GM18909 (cell line): ENCODE measurements around the gene CEP104.

ENCODE experiments used
- ATAC-seq: cut with Tn5 transposase; IDR thresholded peaks from one replicate; pipeline ENCODE4 v1.9.1; 2021; ENCODE audit warnings: mild to moderate bottlenecking; ENCODE audit not compliant: unreplicated experiment, poor library complexity

CEP104 gene

DNA sequence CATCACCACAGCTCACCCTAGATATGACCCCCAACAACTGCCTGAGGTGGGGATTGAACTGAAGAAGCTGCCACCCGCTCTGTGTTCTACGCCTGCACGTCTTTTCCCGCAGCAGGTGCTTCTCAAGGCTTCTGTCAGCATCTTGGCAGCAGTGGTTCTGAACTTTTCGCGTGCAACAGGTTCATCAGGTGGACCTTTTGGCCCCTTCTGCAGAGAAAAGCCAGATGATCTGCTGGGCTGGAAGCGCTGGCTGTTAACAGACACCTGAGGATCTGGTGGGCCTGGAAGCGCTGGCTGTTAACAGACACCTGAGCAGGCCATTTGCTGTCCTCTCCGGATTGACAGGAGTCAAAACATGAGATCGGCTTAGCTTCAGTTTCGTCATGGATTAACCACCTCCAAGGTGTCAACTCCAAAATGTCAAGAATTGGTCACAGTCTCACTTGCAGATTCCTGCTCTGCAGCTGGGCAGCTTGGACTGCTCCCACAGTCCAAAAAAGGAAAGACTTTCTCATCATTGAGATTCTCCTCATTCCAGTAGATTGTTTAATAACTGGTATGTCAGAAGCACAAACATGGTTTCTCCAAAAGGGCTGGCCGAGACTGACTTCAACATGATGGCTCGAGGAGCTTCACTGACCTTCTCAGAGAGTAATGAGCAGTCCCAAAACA is 38.4 kb upstream of the CEP104 start:
- no peak for ATAC-seq

DNA sequence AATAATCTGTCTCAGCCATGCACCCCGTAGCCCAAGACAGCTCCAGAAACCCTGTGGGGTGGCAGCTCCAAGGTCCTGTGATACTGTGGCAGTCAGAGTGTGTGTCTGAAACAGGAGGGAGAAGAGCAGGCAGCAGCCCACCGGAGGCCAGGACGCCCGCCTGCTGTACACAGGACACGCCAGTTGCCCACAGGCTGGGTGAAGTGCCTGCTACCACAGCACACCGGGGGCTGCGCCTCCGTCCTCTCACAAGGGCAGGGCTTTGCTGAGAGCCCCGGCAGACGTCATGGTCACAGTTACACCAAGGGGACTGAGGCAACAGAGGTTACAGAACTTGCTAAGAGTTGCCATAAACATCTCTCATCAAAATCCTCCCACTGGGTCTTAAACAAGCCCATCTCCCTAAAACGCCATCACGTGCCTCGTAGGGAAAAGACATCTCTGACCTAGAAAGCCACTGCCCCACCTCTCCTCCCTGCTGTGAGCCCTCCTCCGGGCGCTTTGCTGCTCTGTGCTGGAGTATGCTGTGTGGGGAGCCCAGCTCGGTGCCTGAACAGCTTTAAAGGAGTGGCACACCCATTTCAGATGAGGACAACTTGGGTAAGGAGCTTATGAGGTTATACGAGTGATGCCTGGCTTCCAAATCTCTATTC is 37.7 kb upstream of the CEP104 start:
- no peak for ATAC-seq

DNA sequence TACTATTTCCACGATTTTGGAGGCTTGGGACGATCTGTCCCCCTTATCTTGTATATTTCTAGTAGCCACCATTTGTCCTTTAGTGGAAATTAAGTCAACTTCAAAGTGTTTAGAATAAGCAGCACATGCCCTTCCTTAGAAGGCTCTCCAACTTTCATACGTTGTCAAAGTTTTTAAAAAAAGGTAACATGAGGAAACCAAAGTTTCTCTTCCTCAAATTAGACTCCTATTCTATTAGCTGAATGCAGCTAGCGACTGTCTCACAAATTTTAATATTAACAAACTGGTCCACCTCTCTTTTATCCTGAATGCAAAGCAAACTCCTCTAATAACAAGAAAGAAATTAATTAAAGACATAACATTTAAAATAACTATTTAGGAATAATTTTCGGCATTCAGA is 36.2 kb upstream of the CEP104 start:
- ATAC-seq = no peak

DNA sequence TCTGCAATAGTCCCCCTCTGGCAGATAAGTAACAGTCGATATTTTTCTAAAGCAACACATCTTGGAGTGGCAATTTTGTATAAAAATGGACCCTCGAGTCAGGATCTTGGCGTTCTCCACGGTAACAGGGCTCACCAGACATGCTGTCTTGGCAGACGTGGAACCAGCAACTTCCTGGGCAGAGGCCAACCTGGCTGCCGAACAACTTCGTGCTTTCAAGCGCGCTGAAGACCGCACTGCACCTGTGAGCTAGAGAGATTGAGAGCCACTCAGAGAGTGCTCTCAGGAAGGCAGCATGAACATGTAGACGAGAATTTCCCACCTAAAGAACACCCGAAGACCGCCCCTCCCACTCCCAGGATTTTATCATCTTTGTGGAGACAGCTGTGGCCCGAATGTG is 35.7 kb upstream of the CEP104 start:
- no peak for ATAC-seq

DNA sequence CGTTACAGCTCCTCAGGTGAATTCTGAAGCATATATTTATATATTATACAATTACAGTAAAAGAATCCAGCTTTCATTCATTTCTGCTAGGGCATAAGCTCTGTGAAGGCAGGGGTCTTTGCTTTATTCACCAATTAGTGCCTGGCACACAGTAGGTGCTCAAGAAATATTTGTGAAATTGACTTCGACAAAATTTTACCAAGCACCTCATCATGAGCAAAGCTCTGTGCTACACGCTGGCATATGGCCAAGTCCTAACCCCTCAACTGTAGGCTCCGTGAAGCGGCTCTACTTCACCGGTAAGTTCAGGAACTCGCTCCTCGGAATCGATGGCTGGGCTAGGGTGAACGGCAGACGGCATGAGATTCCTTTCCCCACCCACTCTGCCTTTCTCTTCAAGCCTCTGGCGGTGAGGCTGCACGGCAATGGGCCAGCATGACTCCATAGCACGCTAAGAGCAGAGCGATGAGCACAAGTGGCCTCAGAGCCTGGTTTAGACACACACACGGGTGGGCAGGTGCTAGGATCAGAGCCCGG is 34.4 kb upstream of the CEP104 start:
- no peak for ATAC-seq

DNA sequence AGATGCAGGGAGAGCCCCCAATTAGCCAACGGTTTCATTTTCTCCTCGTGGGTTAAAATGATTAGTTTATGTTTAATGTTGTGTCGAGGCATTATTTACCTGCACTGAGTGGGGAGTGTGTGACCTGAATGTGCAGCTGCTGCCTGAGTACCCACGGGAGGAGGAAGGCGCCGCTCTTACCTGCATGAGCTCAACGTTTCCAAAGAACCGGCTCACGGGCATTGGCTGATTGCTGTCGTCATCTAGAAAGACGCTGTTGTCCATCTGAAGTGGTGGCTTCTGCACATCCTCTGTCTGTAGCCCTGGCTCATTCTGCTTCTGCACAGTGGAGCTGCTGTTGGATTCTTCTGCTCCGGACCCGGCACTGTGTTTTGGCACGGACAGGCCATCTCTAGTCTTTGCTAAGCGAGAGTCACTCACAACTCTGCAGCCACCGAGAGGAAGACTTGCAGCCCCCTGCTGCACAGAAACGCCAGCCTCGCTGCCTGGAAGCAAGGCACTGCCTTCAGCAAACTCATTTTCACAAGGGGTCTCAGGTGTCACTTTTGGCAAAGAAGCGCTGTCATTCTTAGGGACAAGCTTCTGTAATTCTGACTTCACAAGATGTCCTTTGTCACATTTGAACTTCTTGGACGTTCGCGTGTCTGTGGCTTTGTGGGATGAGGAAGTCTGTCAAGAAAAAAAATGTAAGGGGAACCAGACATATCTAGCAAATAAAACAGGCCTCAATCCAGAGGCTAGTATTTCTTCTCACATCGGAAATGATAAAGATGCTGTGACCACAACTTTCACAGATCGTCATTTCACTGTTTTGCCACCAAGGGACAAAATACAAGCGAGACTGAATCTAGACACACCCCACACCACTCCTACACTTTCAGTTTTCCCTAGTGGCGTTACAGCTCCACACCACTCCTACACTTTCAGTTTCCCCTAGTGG is 33.6 kb upstream of the CEP104 start:
- no peak for ATAC-seq

DNA sequence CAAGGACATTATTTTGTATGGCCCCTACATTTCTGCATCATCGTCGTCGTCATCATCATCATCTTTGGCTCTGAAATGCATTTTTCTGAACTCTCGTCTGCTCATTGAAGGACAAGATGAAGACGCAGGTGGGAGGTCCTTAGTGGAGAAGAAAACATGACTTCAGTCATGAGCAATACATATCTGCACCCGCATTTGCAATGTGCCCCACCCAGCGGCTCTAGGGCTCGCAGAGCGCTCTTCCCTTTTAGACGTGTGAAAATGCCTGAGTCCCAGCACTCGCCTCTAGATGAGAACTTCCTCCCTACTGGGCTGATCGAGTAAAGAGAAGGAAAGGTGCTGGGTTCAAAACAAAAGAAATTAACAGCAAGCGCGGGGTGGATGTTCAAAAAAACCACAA is 32.9 kb upstream of the CEP104 start:
- ATAC-seq = no peak

DNA sequence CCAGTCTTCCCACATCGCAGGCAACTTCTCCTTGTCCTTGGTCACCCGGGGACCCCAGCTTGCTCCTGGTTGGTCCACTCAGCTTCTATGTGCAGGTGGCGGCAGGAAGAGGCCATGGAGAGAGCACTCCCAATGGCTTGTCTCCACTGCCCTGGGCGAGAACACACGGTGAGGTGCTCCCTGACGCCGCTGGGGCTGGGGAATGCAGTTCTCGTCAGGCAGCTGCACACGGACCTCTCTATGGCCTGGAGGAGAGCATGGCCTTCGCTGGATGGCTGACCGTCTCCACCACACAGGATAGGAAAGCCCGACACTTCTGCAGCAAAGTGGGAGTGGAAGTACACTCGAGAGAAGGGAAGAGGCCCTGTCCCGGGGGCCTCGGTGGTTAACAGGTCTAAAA is 31.3 kb upstream of the CEP104 start:
- ATAC-seq = no peak

DNA sequence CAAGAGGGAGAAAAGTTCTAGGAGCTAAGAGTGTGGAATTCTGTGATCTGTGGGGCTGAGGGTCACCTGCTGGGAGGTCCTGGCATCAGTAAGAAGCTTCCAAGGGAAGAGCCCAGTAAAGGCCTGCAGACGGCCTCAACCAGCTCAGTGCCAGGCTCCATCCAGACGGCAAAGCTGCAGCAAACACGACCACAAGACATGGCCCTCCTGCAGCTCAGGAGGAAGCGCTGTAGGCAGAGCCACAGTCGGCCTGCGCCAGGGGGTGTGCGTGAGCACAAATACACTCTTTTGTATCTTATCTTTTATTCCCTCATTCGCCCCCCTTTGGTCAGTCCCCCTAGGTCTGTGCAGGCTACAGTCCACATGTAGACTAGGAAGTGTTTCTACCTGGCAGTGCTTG is 29.7 kb upstream of the CEP104 start:
- no peak for ATAC-seq

DNA sequence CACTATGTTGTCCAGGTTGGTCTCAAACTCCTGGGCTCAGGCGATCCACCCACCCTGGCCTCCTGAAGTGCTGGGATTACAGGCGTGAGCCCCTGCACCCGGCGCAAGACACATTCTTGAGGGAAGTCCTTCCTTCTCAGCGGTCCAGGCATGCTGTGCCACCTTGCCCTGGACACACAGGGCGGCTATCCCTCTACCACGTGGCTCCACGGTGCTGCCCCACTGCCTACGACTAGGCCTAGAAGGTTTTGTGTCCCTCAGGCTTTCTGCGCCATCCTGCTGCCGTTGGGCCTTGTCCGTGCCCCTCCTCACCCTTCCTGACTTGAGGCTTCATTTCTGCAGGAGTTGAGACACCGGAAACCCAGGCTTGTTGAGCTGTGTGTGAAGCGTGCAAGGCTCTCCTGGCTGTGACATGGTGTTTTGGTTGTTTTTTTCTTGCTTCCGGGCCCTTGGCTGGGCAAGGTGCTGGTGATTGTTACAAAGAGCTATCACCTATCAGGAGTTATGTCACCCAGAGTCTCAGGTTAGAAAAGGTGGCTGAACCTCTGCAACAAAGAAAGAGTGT is 29.2 kb upstream of the CEP104 start:
- no peak for ATAC-seq

DNA sequence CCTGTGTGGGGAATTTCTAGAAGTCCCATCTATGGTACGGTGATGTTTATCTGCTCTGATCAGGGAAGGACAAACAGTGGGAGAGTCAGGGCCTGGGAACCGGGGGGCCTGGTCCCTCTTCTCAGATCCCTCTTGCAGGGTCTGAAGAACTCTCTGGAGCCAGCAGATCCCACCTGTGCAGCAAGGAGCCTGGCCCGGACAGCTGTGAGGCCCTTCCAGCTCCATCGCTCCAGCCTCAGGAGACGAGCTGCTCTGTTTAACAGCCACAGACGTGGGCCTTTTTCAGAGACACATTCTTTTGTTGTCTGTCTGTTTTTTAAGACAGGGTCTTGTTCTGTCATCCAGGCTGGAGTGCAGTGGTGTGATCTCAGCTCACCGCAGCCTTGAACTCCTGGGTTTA is 28.6 kb upstream of the CEP104 start:
- ATAC-seq = no peak

DNA sequence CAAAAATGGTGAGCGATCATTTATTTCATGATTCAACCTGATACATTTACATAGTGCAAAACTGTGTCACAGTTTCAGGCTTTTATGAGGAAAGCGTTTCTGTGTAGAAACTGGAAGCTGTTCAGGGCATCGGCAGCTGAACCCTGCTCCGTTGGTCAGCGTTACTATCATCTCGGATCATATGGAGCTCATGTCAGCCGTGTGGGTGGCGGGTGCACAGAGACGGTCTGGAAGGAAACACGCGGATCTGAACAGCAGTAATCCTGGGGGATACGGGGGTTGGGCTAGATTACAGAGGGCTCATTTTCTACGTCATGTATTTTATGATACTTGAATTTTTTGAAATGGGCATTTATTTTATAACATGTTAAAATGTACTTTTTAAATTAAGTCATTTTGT is 28.0 kb upstream of the CEP104 start:
- no peak for ATAC-seq

DNA sequence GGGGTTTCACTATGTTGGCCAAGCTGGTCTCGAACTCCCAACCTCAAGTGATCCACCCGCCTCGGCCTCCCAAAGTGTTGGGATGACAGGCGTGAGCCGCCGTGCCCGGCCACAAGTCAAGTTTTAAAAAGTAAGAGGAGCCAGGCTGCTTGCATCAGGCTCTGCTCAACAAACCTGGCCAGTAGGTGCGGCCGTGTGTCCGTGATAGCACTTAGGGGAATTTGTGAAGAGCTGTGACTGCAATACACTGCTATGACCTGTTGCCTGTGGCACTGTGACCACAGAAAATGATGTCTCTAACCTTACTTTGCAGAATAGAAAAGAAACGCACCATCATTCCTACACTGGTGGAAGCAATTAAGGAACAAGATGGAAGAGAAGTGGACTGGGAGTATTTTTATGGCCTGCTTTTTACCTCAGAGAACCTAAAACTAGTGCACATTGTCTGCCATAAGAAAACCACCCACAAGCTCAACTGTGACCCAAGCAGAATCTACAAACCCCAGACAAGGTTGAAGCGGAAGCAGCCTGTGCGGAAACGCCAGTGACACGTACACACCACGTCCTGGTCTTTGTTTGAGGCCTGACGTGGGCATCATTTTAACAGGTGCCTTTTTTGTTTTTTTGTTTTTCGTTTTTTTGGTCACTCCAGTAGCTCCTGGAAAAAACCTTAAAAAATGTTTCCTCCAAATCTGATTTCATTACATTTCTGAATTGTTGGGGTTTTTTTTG is 26.3 kb upstream of the CEP104 start:
- no peak for ATAC-seq

DNA sequence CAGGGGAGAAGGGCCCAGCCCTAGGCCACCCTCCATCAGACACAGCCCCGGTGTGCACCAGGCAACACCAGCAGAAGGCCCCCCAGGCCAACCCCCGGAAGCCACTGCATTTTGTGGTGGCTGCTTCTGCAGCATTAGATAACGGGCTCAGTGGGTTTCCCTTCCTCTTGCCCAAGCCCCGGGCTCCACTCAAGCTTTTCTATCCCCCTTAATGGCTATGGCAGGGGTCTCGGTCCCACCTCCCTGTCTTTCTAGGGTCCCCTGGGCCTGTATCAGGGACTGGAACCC is 24.1 kb upstream of the CEP104 start:
- ATAC-seq = no peak

DNA sequence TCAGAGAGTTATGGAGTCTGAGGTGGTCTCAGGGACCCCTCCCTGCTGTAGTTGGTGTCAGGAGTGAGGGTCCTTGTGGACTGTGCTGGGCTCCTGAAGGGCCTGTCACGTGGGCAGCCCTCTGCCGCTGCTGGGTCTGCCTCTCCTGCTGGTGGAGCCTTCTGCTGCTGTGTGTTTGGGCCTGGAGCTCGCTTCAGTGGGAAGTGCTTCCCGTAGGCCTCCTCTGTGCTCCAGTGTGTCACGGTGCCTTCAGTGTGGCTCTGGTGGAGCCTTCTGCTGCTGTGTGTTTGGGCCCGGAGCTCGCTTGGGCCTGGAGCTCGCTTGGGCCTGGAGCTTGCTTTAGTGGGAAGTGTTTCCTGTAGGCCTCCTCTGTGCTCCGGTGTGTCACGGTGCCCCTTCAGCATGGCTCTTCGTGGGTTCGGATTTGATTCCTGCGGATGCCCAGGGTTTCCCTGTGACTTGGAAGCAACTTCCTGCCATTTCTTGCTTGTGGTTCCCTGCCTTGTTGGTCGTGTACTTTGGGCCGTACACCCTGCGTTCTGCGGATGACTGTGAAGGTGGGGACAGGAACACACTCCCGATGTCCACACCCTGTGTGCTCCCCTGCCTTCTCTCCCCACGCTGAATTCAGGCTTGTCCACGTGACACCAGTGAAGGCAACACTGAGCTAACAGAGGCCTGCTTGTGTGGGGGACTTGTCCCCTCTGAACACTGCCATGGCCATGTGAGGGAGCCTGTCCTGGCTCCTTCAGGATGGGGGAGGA is 23.6 kb upstream of the CEP104 start:
- ATAC-seq = no peak

DNA sequence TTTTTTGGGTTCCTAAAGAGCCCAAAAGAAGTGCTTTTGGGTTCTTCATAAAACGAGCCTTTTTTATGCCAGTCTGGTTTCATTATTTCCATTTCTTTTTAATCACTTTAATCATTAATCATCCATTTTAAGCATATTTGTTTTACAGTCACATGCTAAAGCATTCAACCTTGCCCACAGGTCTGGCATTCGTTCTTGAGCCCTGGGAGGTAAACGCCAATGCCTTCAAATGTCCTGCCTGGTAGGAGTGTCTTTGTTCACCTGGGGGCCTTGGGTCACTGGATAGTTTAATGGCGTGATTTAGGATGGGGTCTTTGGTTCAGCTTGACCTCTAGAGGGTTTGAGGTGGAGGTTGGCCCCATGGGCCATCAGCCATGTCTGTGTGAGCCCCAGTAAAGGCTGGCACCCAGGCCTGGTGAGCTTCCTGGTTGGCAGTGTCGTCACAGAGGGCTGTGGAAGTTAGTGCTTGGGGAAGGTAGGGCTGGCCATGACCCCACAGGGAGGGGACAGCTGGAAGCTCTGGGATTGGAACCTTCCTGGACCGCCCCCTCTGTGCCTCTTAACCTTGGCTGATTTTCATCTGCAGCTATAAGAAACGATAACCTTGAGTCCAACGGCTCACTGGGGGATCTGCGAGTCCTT is 22.9 kb upstream of the CEP104 start:
- no peak for ATAC-seq

DNA sequence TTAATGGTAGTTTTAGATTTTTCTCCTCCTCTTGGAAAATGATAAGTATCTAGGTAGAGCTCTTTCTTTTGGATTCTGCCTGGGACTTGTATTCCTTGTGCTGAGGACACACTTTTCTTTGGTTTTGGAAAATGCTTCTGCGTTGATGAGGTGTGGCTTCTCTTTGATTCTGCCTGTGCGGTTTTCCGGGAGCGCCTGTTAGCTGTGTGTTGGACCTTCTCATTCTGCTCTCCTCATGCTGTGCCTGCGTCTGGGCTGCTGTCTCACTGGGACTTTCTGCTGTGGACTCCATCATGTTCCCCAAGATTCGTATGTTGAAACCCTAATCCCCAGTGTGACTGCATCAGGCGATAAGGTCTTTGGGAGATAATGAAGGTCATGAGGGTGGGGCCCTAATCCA is 22.1 kb upstream of the CEP104 start:
- no peak for ATAC-seq

DNA sequence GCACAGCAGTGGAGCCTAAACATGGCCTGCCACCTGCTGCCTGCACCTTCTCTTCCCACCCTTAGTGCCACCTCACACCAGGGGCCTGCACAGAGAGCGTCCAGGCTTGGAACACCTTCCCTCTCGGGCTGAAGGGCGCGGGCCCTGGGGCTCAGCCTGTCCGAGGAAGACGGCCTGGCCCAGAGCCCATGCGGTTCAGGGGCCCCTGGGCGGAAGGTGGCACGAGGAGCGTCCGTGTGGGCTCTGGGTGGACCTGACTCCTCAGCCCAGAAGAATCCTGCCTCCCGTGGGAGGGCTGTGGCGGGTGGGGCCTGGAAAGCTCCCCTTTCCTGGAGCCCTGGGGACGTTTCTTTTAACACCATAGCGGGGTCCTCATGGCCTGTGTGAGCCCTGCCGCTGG is 19.7 kb upstream of the CEP104 start:
- no peak for ATAC-seq

DNA sequence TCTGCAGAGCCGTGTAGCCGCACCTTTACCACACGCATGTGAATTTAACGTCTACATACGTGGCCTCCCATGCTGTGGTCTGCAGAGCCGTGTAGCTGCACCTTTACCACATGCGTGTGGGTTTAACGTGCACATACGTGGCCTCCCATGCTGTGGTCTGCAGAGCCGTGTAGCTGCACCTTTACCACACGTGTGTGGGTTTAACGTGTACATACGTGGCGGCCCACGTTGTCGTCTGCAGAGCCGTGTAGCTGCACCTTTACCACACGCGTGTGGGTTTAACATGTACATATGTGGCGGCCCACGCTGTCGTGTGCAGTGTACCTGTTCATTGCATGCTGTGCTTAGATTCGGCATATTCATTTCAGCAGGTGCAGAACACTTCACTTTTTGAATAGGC is 17.7 kb upstream of the CEP104 start:
- no peak for ATAC-seq
